A673 (cell line): ENCODE data around the gene INTS11. TPM values are rescaled to one million over a fixed set of nuclear protein-coding genes. Genes with fewer than 3 reads are reported as not detected.

Experiments used
- BruUV-seq: library from RNA; stranded (reverse); fragments of 400-500 nt; replicated peaks from 2 replicates; lab custom pipeline; 2021; lab: Mats Ljungman, UMichigan
- CTCF ChIA-PET: fragments of 300-600 bp; sonication (Branson Sonifier 250); formaldehyde crosslinking; loops from one replicate; lab custom pipeline; 2022; ENCODE audit warnings: antibody characterized with exemption; lab: Charles Lee
- POLR2A ChIA-PET: fragments of 300-600 bp; sonication (Branson Sonifier 250); formaldehyde crosslinking; loops from one replicate; lab custom pipeline; 2022; ENCODE audit warnings: antibody characterized with exemption; ENCODE audit not compliant: low non-redundant PET; lab: Charles Lee
- DNase-seq: peaks from one replicate; pipeline ENCODE4 v3.0.0-alpha.2; 2015; ENCODE audit warnings: low spot score
- H3K27ac ChIP-seq: fragments of 200-600 bp; sonication (generic); 2 replicates; pipeline ENCODE4 v1.5.1; 2016; ENCODE audit warnings: mixed run types, low read depth, mild to moderate bottlenecking, mixed read lengths, antibody characterized with exemption, low read length; ENCODE audit not compliant: poor library complexity, severe bottlenecking
- H3K27me3 ChIP-seq: fragments of 200-600 bp; sonication (generic); replicated peaks from 2 replicates; pipeline ENCODE4 v1.6.1; 2017; ENCODE audit warnings: mixed run types, low read depth, mild to moderate bottlenecking, mixed read lengths, antibody characterized with exemption, low read length; ENCODE audit not compliant: insufficient read depth, poor library complexity
- H3K36me3 ChIP-seq: fragments of 200-600 bp; sonication (generic); 2 replicates; pipeline ENCODE4 v1.6.1; 2016; ENCODE audit warnings: mixed run types, mild to moderate bottlenecking, mixed read lengths, antibody characterized with exemption, low read length; ENCODE audit not compliant: insufficient read depth, poor library complexity, severe bottlenecking
- H3K4me1 ChIP-seq: fragments of 200-600 bp; sonication (generic); 2 replicates; pipeline ENCODE4 v1.6.1; 2017; ENCODE audit warnings: mixed run types, mild to moderate bottlenecking, mixed read lengths, antibody characterized with exemption, low read length; ENCODE audit not compliant: insufficient read depth, poor library complexity, severe bottlenecking
- H3K4me3 ChIP-seq: fragments of 200-600 bp; sonication (generic); 2 replicates; pipeline ENCODE4 v1.5.1; 2016; ENCODE audit warnings: low read depth, mixed run types, mild to moderate bottlenecking, mixed read lengths, low read length; ENCODE audit not compliant: poor library complexity, severe bottlenecking
- H3K9me3 ChIP-seq: fragments of 200-600 bp; sonication (generic); 2 replicates; pipeline ENCODE4 v1.6.1; 2016; ENCODE audit warnings: mixed run types, low read depth, mild to moderate bottlenecking, mixed read lengths, antibody characterized with exemption, low read length; ENCODE audit not compliant: poor library complexity, severe bottlenecking
- EZH2 ChIP-seq: fragments of 200-600 bp; sonication (generic); IDR thresholded peaks from 2 replicates; pipeline ENCODE4 v1.6.1; 2017; ENCODE audit warnings: borderline replicate concordance, low read depth, mild to moderate bottlenecking, mixed read lengths, antibody characterized with exemption, low read length; ENCODE audit not compliant: poor library complexity, severe bottlenecking
- intact Hi-C: fragments of 100-400 bp; cut with micrococcal nuclease; formaldehyde crosslinking; loops from one replicate; pipeline ENCODE4 v1.10.0; 2022; ENCODE audit not compliant: unreplicated experiment
- total RNA-seq: library from RNA; stranded (reverse); gene quantifications from 2 replicates; pipeline ENCODE4 v1.2.3, GENCODE V29; 2021
- TF ChIP-seq, protein P1 (sequence below): fragments of 300-800, 200-600 bp; sonication (generic); conservative IDR thresholded peaks from 2 replicates; pipeline ENCODE4 v1.5.1; 2017; ENCODE audit warnings: low read depth, mild to moderate bottlenecking, antibody characterized with exemption, low read length, moderate library complexity, mixed read lengths

INTS11 gene
- total RNA-seq, 1 experiment from 2014 or later: 156 TPM

DNA sequence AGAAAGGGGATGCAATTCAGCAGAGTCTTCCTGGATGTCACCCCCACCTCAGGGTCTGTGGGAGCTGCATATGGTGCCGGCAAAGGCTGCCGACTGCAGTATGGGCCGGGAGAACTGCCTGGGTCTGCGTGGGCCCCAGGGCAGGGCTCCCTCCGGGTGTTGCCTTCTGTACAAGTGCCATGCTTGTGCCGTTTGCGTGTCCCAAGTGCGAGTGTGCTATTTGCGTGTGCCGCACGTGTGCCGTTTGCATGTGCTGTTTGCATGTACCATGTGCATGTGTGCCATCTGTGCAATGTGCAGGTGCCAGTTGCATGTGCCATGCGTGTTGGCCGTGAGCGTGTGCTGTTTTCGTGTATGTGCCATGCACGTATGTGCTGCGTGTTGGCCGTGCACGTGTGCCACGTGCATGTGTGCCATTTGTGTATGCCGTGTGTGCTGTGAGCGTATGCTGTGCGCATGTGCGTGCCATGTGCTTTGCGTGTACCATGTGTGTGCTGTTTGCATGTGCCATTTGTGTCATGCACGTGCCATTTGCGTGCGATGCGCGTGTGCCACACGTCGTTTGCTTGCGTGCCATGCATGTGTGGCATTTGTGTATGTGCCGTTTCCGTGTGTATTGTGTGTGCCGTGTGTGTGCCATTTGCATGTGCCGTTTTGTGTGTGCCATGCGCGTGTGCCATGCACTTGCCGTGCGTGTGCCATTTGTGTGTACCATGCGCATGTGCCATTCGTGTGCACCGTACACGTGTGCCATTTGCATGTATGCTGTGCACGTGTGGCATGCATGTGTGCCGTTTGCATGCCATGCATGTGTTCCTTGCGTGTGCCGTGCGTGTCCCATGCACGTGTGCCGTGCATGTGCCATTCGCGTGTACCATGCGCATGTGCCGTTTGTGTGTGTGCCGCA is 5.1 kb upstream of the INTS11 start:
- intact Hi-C loops: no loop called here
- Histone ChIP-seq H3K4me1 (peaks cover 13% of the 10 kb centered on the region), H3K27ac (no peak overlapping the region), H3K27me3 (no peaks in the 10 kb centered on the region), H3K36me3 (no peaks in the 10 kb centered on the region), H3K4me3 (no peak overlapping the region), H3K9me3 (no peaks in the 10 kb centered on the region)
- ChIA-PET CTCF (no interaction called here), POLR2A (no interaction called here)
- BruUV-seq: no TSS peak
- no peak for DNase-seq
- TF ChIP-seq, protein P1, sequence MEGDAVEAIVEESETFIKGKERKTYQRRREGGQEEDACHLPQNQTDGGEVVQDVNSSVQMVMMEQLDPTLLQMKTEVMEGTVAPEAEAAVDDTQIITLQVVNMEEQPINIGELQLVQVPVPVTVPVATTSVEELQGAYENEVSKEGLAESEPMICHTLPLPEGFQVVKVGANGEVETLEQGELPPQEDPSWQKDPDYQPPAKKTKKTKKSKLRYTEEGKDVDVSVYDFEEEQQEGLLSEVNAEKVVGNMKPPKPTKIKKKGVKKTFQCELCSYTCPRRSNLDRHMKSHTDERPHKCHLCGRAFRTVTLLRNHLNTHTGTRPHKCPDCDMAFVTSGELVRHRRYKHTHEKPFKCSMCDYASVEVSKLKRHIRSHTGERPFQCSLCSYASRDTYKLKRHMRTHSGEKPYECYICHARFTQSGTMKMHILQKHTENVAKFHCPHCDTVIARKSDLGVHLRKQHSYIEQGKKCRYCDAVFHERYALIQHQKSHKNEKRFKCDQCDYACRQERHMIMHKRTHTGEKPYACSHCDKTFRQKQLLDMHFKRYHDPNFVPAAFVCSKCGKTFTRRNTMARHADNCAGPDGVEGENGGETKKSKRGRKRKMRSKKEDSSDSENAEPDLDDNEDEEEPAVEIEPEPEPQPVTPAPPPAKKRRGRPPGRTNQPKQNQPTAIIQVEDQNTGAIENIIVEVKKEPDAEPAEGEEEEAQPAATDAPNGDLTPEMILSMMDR: no peak
- no peak for TF ChIP-seq EZH2

GRCh38 chr1:1328254-1328653 is 3.8 kb upstream of the INTS11 start:
- H3K27ac ChIP-seq: no peak overlapping the region
- TF ChIP-seq, protein P1: no peak
- TF ChIP-seq EZH2: no peak
- intact Hi-C loops: no loop called here
- no peak for DNase-seq
- H3K36me3 ChIP-seq: no peaks in the 10 kb centered on the region
- no peaks in the 10 kb centered on the region for H3K9me3 ChIP-seq
- H3K4me3 ChIP-seq: no peak overlapping the region
- ChIA-PET POLR2A (no interaction called here), CTCF (no interaction called here)
- no peaks in the 10 kb centered on the region for H3K27me3 ChIP-seq
- BruUV-seq: no TSS peak
- H3K4me1 ChIP-seq: peaks cover 13% of the 10 kb centered on the region

- POLR2A ChIA-PET: no interaction called here
- DNase-seq: no peak
- CTCF ChIA-PET: no interaction called here
- Histone ChIP-seq H3K27me3 (no peaks in the 10 kb centered on the region), H3K36me3 (no peaks in the 10 kb centered on the region), H3K9me3 (no peaks in the 10 kb centered on the region), H3K4me3 (no peak overlapping the region), H3K4me1 (peaks cover 13% of the 10 kb centered on the region), H3K27ac (no peak overlapping the region)
- TF ChIP-seq EZH2: no peak
- TF ChIP-seq, protein P1: no peak
- intact Hi-C loops: no loop called here
- BruUV-seq: no TSS peak
These were observed 2.8 kb upstream of the INTS11 start for GRCh38 chr1:1327291-1327690.
